Measurements from ENCODE around the gene CLIC6.
"Not testable (repeated sequence)": the region's sequence is repeated elsewhere in the genome, so short reads cannot be mapped to it uniquely, and the experiment has no call there.

Gene CLIC6

DNA sequence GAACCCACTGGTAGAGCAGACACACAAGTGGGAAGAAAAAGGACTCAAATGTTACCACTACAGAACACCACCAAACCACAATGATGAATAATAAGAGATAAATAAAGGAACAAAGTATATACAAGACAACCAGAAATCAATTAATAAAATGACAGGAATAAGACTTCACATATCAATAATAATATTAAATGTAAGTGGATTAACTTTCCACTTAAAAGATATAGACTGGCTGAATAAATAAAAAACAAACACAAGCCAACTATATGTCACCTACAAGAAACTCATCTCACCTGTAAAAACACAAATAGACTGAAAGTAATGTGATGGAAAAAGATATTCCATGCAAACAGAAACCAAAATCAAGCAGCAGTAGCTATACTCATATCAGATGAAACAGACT lies 6.9 kb upstream of the CLIC6 start:
- FAIRE-seq = no peak

DNA sequence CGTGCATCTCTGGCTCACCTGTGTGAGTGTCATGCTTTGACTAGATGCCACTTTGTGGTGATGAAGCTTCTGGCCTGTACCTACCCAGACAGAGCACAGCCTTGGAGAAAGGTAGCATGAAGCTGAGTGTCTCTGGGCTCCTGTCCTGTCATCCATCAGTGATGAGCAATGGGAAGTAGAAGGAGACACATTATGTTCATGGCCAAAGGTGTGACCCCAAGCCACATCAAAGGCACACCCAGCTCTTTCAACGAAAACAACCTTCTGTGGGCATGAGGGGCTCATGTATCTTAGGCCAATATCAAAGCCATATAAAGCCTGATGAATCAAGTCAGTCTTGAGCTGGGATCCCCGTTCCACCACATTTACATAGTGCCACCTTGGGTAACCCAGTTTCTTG lies 1.0 kb upstream of the CLIC6 start:
- no peak for FAIRE-seq

DNA sequence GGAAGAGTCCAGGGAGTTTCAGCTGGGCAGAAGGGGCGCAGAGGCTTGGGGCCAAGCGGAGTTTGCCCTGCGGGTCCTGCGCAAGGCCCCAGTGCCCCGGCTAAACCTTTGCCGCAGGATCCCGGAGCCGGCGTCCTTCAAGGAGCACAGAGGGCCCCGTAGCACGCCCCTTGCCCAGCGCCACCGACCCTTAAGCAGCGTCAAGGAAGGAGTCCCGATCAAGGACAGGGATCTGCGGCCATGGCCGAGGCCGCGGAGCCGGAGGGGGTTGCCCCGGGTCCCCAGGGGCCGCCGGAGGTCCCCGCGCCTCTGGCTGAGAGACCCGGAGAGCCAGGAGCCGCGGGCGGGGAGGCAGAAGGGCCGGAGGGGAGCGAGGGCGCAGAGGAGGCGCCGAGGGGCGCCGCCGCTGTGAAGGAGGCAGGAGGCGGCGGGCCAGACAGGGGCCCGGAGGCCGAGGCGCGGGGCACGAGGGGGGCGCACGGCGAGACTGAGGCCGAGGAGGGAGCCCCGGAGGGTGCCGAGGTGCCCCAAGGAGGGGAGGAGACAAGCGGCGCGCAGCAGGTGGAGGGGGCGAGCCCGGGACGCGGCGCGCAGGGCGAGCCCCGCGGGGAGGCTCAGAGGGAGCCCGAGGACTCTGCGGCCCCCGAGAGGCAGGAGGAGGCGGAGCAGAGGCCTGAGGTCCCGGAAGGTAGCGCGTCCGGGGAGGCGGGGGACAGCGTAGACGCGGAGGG lies 520 bp downstream of the CLIC6 start:
- FAIRE-seq = no peak

DNA sequence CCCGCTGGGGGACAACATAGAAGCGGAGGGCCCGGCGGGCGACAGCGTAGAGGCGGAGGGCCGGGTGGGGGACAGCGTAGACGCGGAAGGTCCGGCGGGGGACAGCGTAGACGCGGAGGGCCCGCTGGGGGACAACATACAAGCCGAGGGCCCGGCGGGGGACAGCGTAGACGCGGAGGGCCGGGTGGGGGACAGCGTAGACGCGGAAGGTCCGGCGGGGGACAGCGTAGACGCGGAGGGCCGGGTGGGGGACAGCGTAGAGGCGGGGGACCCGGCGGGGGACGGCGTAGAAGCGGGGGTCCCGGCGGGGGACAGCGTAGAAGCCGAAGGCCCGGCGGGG lies 1.1 kb downstream of the CLIC6 start:
- FAIRE-seq = not testable (repeated sequence)

DNA sequence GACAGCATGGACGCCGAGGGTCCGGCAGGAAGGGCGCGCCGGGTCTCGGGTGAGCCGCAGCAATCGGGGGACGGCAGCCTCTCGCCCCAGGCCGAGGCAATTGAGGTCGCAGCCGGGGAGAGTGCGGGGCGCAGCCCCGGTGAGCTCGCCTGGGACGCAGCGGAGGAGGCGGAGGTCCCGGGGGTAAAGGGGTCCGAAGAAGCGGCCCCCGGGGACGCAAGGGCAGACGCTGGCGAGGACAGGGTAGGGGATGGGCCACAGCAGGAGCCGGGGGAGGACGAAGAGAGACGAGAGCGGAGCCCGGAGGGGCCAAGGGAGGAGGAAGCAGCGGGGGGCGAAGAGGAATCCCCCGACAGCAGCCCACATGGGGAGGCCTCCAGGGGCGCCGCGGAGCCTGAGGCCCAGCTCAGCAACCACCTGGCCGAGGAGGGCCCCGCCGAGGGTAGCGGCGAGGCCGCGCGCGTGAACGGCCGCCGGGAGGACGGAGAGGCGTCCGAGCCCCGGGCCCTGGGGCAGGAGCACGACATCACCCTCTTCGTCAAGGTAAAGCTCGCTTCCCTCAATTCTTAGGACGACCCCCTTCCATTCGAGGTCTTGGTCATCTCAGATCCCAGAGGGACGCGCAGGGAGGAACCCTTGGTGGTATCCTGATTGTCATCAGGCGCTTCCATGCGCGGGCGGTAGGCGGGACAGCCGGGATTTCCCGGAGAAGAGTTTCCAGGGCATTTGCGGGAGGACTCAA lies 1.6 kb downstream of the CLIC6 start:
- FAIRE-seq = no peak

DNA sequence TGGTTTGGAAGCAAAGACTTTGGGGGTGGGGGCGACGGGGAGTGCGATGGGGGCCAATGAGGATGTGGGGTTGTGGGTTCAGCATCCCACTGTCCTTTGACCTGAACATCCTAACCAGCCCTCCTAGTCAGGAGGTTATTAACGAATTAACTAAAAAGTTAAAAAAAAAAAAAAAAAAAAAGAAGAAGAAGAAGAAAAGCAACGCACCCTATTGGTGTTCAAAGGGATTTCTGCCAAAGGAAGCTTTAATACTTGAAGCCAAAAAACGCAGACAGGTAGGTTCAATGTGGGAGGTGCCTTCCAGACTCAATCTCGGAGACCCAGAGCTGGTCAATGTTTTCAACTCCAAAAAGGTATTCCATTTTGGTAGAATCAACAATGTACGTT lies 2.2 kb downstream of the CLIC6 start:
- no peak for FAIRE-seq

DNA sequence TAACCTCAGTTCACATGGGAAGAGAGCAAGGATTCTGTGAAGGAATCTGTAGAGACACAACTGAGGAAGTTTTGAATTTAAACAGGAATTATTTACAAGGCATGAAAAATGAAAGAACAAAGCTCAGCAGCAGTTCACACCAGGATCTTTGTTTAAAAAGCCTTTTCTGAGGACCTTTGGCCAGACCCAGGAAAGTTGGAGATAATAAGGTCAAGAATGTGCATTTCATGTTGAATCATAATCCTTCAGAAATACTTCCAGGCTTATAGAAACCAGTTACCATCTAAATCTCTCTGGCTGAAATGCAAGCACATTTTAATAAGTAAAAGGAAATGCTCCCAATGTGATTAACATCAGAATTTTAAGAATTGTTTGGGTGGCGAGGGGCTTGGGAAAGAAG lies 2.7 kb downstream of the CLIC6 start:
- no peak for FAIRE-seq

DNA sequence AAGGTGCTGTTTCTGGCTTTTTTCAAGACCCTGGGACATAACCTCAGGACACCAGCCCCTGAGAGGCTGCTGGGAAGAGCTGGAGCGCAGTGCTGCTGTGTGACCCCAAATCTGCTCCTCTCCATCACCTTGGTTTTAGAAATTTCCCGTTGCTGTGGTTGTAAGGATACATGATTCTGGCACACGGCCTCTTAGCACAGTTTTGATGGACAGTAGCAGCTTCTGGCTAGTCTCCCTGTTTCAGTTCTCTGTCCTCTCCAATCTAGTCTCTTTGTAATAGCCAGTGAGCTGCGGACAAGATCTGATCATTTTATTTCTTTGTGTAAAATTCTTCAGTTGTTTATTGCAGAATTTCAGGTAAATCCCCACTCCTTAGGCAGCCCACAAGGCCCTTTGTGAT lies 3.1 kb downstream of the CLIC6 start:
- FAIRE-seq = no peak

DNA sequence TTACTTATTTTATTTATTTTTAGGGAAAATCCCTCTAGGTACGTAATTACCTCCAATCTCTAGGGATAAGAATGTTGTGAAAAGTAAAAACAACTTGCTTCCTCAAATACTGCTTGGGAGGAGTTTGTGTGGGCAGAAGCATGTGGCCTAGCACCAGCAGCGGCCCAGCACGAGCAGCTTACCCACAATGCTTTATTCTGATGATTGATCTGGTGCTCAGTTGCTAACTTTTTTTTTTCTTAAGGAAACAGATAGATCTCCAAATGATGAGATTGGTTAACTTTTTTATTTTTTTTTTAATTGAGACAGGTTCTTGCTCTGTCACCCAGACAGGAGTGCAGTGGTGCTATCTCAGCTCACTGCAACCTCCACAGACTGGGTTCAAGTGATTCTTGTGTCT lies 4.2 kb downstream of the CLIC6 start:
- no peak for FAIRE-seq

DNA sequence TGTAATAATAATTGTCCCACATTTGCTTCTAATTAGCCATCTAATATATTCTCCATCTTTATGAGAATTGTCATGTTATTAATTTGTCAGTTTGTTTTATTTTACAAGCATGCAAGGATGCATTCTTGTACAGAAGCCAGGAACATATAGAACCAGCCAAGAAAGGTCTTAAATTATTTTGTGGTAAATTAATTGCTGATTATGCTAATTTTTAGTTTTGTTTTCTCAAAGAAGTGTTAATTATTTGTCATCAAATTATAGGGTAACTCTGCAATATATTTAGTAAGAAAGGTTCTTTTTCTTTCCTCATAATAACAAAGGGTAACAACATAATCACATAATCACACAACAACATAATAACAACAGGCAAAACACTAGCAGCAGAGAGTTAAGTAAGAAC lies 5.7 kb downstream of the CLIC6 start:
- FAIRE-seq = no peak

DNA sequence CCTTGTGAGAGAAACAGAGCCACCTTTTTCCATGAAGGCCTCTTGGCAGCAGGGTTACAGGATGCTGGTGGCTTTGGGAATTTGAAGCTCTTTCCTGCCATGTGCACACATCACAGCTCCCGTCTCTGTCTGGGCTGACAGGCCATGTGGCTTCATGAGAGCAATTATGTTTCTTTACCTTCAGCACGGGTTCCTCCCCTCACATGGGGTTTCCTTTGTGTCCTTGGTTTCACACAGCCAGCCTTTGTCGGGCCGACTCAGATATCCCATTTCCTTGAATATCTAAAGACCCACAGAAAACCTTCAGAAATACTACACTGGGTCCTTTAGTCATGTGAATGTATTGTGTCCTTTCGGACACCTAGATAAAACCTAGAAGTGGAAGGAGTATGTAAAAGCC lies 7.1 kb downstream of the CLIC6 start:
- FAIRE-seq = no peak

DNA sequence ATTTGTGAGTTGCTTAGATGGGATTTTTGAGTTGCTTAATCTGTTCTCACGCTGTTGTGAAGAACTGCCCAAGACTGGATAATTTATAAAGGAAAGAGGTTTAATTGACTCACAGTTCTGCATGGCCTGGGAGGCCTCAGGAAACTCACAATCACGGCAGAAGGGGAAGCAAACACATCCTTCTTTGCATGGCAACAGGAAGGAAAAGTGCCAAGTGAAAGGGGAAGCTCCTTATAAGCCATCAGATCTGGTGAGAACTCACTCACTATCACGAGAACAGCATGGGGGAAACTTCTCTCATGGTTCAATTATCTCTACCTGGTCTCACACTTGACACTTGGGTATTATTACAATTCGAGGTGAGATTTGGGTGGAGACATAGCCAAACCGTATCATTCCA lies 10.3 kb downstream of the CLIC6 start:
- FAIRE-seq = no peak

DNA sequence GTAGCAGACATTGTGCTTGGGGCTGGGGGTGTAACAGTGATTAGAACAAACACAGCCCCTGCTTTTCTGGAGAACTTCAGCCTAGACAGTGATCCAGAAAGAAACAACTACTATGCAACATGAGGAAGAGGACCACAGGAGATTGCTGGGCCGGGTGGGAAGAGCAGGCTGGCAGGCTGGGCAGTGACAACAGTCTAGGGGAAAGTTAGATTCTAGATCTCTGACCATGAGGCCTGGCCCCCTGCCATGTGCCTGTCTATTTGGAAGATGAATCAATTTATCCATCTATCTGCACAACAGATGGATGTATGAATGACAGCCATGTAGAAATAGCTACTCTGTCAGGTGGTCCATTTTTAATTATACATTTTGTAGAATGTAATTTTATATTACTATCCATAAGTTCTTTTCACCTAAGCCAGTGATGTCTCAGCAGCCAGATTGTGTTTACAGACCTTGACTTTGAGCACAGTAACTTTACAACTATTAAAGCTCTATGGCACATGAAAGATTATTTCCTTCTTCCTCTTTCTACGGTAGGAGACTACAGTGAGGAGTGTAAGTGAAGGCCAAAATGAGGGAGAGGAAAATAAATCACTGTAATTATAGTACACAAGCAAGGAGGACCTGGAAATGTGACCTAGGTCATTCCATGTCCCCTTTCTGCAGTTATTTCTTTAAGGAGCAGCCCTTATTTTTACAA lies 15.5 kb downstream of the CLIC6 start:
- no peak for FAIRE-seq

DNA sequence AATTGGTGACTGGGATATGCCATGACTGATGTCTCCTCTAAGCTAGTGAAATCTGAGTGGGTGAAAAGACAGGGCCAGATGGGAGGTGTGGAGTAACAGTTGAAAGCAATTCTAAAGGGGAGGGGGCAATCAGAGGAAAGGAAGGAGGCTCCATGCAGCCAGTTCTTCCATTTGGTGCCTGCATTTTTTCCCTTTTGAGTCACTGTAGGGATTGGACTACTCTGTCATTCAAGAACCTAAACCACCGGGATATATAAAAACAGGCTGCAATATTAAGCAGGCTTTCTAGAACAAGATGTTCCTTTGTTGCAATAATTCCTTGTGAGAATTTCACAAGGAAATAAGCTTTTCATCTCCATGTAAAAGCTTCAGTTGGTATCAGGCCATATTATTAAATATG lies 18.3 kb downstream of the CLIC6 start:
- FAIRE-seq = no peak

DNA sequence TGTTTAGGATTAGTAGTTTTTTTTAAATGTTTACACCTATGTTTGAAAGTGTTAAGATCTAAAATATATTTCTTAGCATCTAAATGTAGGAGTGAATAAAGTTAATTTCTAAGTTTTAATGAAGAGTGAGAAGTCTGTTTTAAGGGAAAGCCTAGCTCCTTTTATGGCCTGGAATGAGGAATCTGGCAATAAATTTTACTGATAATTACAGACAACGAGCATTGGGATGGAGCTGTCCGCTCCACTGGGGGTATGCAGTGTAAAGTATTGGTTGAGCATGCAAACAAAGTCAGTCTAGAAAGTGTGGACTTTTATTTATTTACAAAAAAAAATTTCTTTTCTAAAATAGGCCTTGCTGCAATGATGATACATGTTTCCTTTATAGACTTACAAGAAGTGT lies 19.0 kb downstream of the CLIC6 start:
- FAIRE-seq = no peak

DNA sequence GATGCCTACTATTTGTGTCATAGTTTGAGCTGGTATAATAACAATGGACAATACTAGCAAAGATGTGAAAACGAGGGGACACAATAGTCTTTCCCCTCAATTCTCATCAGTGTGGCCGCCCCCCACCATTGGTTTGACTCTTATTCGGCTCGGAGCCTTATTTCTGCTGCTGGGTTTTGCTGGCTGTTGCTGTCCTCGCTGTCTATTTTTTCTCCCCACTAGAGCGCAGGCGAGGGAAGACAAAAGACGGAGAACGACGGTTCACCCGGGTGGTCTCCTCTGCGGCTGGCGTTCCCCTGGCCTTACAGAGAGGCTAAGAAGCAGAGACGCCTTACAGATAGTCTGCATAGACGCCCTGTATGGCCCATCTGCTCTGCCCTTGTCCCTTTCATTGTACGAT lies 19.4 kb downstream of the CLIC6 start:
- no peak for FAIRE-seq

DNA sequence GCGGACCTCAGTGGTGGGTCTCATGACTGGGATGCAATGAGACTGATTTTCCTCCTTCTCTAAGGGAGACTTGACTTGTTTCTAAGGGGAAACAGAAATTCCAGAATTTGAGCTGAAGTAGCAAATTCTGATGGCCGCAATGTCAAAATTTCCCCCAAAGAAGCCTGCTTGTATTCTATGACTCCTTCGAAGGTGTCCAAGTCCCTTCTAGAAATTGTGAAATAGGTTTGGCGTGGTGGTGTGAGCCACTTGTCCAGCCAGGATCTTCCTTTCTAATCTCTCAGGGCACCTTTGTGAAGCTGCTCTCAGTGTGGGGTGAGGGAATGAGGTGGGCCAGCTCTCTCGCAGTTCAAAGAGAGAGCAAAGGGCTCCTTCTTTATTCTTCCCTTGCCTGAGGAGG lies 19.9 kb downstream of the CLIC6 start:
- no peak for FAIRE-seq

DNA sequence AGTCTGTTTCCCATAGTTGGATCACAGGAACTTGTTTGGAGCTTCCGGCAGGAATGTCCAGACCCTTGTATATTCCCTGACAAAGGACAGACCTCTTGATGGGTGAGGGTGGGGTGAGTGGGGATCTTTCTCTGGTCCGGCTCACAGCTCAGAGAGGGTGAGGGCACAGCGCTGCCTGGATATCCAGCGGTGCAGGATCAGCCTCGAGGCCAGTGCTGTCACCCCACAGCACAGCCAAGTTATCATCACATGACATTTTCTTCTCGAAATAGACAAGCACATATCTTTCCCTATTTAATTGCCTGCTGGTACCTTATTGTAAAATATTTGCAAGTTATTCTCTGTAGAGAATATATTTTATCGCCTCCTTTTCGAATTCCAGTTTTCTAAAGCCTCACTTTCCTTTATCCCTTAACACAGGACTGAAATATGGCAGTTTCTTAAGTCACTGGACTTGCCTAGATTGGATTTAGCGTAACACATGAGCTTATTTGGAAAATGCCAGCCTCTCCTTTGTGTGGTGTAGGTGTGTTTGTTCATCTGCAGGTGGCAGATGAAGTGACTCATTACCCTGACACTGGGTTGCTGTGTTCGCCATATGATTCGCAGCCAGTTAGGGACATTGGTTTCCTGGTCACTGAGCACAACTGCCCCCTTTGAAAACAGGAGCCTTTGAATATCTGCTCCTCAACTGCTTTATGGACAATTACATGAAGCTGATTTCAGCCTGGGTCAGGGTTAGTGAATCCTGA lies 21.4 kb downstream of the CLIC6 start:
- no peak for FAIRE-seq

DNA sequence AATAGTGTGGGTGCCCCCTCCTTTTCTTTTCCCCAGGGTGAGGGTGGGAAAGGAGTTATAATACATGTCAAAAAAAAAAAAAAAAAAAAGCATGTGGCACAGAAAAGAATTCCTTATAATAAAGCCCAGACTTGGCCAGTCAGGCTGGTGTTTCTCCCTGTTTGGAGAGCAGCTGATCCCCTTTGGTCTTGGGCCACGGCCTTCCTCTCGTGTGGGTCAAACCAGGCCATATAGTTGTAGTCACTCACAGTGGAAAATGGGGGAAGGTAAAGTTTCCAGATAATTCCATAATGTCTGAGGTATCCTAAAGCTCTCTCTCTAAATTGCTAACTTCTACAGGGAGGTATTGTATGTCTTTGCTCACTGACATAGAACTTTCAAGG lies 22.0 kb downstream of the CLIC6 start:
- no peak for FAIRE-seq

DNA sequence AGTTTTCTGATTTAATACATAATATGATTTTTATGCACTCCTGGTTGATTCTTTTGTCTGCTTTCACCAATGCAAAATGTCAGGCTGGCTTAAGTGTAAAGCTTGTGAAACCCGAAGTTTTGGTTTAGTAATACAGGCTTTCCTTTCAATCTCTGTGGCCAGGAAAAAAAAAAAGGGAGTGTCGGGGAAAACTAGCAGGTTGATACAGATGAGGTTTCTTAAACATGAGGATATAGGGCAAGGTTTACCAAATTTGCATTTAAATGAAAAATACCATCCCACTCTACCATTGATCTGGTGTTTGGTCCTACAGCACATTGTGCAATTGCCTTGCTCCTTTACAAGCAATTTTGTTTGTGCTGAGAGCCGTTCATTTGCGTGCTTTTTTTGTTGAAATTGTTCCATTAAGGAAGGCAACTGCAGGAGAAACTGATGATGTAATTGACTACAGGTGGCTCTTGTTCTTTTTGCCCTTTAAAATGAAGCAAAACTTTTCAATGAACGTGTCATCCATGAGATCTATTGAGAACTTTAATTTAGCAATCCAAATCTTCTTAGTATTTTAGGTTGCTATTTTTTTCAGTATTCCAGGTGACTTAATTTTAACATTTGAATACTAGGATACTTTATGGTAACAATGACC lies 22.7 kb downstream of the CLIC6 start:
- no peak for FAIRE-seq

DNA sequence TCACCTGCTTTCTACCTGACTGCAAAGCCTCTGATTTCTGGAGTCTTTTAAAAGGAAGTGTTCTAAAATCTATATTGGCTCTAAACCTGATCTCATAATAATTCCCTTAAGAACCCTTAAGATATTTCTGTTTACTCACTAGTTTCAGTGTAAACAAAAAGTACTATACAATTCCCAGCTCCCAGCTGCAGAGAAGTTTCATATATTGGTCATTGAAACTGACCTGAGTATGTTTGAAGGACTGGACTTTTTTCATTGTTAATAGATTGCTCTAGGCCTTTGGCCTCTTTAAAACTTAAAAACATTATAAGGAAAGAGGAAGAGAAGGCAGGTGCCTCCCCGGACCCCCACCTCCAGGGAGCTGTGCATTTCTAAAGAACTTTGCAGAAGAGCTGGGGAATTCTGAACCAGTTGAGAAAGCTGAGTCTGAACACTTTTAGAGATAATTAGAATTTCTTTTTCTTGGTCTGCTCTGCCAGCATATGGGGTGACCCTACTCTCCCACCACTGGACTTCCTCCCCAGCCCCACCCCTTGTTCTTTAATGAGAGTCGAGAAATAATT lies 23.7 kb downstream of the CLIC6 start:
- FAIRE-seq = no peak

DNA sequence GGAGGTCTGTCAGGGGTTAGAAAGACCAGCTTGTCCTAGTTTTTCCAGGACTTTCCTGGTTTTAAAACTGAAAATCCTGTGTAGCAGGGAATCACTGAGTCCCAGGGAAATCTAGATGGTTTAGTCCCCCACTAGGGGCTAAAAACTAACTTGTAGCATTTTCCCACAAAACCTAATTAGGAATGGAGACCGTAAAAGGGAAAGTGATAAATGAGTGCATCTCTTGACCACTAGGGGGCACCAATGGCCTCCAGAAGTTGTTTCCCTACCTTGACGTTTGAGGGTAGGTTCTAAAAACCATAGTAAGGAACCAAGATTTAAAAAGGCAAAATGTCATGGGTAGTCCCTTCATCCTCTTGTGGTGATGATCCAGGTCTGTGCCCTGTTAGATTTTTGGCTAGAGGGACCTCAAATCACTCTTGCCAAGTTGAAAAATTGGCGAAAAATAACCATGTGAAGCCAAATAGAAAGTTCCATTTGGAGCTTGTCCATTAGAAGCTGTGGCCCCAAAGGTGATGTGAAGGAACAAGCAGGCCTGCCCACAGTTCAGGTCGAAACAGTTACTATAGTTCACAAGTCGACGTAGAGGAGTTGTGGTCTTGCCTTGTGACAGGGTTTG lies 24.5 kb downstream of the CLIC6 start:
- FAIRE-seq = no peak
